Astrocyte (in vitro differentiated cells and primary cell): ENCODE measurements around the gene CRB2.

Experiments used
- CTCF ChIP-seq: IDR thresholded peaks from 2 replicates; pipeline ENCODE4 v1.5.1; 2011; ENCODE audit warnings: low read depth, mild to moderate bottlenecking, inconsistent platforms, low read length, moderate library complexity; ENCODE audit not compliant: insufficient read depth
- EZH2 ChIP-seq: IDR thresholded peaks from 2 replicates; pipeline ENCODE4 v1.6.1; 2012; ENCODE audit warnings: mild to moderate bottlenecking, low read length, inconsistent platforms; ENCODE audit not compliant: insufficient read depth

- TF ChIP-seq CTCF (no peak), EZH2 (no peak)
These were observed 33.5 kb upstream of the CRB2 start for GRCh38 chr9:123322273-123323195.
